Stimulated activated CD4-positive, alpha-beta T cell treated with anti-CD3 and anti-CD28 coated beads, Interleukin-1b, Interleukin-23, amount 100 ng/mL, for 24 hours (primary cell): ENCODE measurements around the gene RNASE2.
"Not testable (repeated sequence)": the region's sequence is repeated elsewhere in the genome, so short reads cannot be mapped to it uniquely, and the experiment has no call there.

Experiments
- DNase-seq, 4 experiments: peaks; one replicate each; pipeline ENCODE4 v3.0.0-alpha.2; 2020; ENCODE audit warnings: low read depth in 4 of 4, low spot score in 1 of 4

RNASE2 gene

GRCh38 chr14:20980906-20981305 is 25.6 kb downstream of the RNASE2 start:
- no peak for DNase-seq

DNA sequence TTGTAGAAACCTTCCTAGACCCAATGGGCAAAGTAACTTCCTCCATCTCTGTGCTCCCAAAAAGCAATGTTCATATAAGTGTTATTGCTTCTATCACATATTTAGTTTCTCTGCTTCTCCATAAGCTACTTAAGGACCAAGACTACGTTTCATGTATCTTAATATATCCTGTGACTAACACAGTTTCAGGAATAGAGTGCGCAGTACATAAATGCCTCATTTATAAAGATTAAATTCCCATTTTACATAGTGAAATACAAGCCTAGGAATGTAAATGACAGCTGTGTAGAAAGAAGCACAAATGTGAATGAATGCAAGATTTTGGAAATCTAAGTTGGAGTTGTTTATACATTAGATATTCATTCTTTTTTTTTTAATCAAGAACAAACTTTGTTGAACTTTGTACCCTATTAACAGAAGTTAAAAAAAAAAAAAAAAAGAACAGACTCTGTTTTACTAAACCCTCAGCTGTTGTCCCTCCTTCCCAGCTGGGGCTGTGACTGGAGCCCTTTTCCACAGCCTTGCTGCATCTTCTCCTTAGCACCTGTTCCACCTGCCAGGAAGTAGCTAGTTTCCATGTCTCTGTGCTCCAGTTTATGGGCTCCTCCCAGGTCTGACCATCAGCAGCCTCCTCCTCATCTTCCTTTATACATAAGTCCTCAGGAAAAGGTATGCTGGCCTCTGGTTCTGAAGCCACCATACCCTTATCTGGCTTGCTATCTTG is 27.5 kb downstream of the RNASE2 start:
- DNase-seq: no peak

DNA sequence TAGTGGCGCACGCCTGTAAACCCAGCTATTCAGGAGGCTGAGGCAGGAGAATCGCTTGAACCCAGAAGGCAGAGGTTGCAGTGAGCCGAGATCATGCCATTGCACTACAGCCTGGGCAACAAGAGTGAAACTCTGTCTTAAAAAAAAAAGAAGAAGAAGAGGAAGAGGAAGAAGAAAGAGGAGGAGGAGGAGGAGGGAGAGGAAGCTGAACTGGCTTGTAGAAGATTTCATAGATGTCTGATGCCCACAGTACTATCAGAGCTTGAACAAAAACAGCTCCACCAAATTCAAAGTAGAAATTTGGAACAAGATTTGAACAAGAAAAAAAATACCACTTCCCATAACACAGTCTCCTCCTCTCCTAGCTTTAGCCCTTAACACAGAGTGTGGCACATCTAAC is 30.4 kb downstream of the RNASE2 start:
- not testable (repeated sequence) for DNase-seq

DNA sequence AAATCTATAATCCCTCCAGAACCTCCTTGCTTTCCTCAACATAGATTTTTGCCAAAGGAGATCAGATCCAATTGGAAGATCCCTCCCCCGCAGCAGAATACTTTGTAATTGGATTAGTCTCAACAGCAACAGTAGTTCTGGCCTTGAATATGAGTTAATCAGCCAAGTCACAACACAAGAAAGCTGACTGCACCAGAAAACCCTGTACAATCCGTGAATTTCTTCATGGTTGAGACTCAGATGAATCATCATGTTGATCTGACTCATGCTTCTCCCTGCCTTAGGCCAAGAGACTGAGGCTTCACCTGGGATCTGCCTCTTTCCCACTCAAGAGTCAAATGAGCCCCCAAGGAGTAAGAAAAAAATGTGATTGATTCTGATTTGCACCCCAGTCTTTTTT is 31.5 kb downstream of the RNASE2 start:
- no peak for DNase-seq

DNA sequence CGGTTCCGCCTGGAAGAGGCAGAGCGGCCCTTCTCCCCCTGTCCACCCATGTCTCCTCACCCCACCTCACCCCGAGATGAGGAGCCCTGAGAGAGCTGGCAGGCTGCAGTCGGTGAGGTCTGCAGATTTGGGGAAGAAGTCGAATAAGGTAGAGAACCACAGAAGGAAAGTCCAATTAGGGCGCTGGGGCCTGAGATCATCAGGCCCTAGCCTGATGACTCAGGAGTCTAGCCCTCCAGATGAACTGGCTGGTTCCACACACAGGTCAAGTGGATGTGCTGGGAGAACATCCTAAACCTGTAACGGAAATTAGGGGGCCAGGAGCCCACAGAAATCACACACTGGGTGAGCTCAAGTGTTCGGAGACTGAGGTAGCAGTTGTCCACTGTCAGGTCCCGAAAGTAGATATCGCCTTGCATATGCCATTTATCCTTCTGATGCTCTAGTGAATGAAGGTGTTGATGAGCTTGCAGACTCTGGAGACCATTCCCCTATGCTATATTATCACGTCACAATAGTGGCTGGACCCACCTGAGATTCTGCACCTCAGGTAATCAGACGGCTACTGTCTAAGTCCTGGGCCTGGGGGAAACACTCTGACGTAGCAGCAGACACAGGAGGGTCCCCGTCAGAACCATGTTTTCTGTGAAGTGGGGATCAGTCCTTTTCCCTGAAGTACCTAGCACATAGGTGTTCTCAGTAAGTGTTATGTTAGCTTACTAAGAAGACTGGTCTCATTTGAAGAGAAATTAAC is 33.6 kb downstream of the RNASE2 start:
- no peak for DNase-seq

DNA sequence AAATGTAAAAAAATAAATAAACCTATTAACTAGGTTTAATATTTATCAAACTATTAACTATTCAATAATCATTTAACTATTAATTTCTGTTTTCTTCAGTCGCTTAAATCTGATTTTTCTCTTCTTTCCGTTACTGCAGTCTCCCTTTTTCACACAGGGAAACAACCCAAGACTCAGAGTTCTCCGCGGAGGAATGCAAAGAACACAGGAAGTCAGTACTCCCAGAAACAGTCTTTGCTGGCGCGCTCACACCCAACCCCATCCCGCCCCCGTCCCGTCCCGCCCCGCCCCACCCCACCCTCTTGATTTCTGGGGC is 34.1 kb downstream of the RNASE2 start:
- no peak for DNase-seq

DNA sequence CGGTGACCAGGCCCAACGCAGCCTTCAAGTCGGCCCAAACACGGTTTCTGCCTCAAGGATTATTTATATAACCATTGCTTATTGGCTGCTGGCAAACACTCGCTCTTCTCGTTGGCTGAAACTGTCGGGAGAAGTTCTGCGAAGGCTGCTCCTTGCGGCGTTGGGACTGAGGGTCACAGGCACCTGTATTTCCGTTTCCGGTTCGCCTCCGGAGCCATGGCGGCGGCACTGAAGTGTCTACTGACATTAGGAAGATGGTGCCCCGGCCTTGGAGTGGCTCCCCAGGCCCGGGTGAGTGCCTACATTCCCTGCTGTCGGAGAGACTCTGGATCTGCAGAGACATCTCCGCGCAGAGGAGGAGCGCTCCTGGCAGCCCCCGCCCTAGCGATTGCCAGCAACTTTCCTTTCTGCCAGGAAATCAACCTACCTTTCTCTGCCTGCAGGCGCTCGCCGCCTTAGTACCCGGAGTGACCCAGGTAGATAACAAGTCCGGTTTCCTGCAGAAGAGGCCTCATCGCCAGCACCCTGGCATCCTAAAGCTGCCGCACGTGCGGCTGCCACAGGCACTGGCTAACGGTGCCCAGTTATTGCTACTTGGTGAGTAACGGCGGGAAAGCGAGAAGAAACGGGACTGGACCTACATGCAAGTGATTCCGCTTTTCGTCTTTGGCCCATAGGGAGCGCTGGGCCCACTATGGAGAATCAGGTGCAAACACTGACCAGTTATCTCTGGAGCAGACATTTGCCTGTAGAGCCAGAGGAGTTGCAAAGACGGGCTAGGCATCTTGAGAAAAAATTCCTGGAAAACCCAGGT is 34.7 kb downstream of the RNASE2 start, which contains the start of gene METTL17:
Gene METTL17, plus strand, starts transcription at position 194 of the 814 bp plus-strand sequence. Its CDS starts 23 bp downstream, at position 217.
- peak; percentile 67 to 82 (median 78) for DNase-seq

DNA sequence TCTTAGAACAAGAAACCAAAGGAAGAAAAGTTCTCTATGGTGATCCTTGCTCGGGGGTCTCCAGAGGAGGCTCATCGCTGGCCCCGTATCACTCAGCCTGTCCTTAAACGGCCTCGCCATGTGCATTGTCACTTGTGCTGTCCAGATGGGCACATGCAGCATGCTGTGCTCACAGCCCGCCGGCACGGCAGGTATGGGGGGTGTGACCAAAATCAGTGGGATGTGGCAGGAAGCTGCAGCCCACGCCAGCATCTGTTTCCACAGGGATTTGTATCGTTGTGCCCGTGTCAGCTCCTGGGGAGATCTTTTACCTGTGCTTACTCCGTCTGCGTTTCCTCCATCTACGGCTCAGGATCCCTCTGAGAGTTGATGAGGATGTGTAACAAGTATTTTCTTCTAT is 41.2 kb downstream of the RNASE2 start:
- no peak for DNase-seq

DNA sequence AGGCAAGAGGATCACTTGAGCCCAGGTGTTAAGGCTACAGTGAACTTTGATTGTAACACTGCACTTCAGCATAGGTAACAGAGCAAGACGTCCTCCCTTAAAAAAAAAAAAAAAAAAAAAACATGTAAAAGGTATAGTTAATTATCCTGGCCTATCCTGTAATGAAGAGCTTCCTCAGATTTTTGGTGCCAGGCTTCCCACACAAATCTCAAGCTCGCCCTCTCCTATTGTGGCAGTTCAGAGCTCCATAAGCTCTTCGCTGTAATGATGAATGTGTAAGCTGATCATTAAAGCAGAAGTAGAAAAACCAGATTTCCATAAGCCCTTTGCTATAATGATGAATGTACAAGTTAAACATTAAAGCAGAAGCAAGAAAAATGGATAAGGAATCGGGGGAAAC is 41.8 kb downstream of the RNASE2 start:
- DNase-seq: no peak

GRCh38 chr14:20997564-20997963 is 42.3 kb downstream of the RNASE2 start:
- no peak for DNase-seq

DNA sequence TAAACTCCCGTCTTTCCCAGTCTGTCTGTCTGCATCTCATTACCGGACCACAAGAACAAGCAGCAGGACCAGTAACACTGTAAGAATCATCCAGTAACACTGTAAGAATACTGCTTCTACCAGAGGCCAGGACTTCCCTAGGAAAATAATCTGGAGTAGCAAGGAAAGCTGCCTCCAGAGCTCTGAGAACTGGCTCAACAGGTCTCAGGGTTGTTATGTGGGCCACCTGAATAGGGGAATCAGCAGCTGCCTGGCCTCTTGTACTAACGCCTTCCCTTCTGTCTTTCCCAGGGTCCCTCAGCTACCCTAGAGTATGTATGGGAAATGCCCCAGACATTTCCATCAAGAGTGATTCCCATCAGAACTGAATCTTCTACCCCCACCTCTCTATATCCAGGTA is 42.9 kb downstream of the RNASE2 start:
- DNase-seq: no peak

GRCh38 chr14:20998674-20999366 is 43.5 kb downstream of the RNASE2 start, which contains the start of gene SLC39A2:
Gene SLC39A2 (plus strand): TSS chr14:20999293. CDS start chr14:20999447, 154 bp downstream.
- DNase-seq: no peak

DNA sequence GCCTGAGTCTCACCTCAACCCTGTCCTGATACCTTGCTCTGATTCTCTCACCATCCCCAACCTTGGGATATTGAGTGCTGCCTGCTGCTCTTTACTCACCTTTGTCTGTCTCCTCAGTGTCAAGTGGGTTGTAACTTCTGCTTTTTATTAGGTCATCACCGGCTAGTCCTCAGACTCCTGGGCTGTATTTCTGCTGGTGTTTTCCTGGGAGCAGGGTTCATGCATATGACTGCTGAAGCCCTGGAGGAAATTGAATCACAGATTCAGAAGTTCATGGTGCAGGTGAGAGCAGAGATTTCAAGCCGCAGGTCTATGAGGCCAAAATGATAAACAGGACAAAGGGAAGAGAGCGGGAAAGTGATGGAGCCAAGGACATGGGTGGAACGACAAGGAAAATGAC is 44.3 kb downstream of the RNASE2 start:
- DNase-seq: no peak

- no peak for DNase-seq
These were observed 45.9 kb downstream of the RNASE2 start for GRCh38 chr14:21001218-21001617.

DNA sequence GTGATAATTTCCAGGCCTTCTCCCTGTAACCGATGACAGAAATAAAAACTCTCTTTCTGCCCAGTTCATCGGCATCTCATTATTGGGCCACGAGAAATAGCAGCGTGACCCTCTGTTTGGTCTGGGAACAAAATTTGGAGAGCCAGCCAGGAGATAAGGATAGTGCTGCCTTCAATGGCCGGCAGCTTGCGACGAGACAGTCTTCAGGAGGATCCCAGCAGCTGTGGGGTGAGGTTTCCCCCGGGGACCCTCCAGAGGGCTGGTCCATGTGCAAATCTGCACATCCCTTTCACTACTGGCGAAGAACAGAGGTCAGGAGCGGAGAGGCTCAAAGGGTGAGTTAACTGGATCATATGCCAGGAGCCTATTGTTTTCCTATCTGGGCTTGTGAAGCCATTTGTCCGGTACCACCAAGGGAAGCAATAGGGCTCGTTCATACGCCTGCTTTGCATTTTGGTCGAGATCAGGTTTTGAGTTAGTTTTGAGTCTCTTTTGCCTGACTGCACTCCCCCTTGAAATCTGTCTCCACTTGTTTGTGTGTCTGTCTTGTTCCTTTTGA is 48.6 kb downstream of the RNASE2 start:
- DNase-seq: no peak
